Hepatic stellate cell (primary cell): ENCODE measurements around the gene FHIT.

Experiments
- DNase-seq: peaks from one replicate; pipeline ENCODE4 v3.0.0; 2011; ENCODE audit warnings: low spot score

The FHIT gene

GRCh38 chr3:61251174-61251972 lies at the start of gene FHIT:
TSS of gene FHIT (minus strand) at chr3:61251452.
- DNase-seq, result peak; percentile 94

- DNase-seq, result no peak
These were observed 49.5 kb upstream of the FHIT start for GRCh38 chr3:61300786-61301185.

- DNase-seq, result no peak
These were observed 48.7 kb upstream of the FHIT start for GRCh38 chr3:61300006-61300380.

- DNase-seq, result no peak
These were observed 48.2 kb upstream of the FHIT start for GRCh38 chr3:61299343-61300005.

- no peak for DNase-seq
These were observed 46.6 kb upstream of the FHIT start for GRCh38 chr3:61297821-61298220.

GRCh38 chr3:61288446-61288845 lies 37.2 kb upstream of the FHIT start:
- no peak for DNase-seq

- DNase-seq, result no peak
These were observed 32.6 kb upstream of the FHIT start for GRCh38 chr3:61283876-61284275.

GRCh38 chr3:61278713-61279112 lies 27.5 kb upstream of the FHIT start:
- DNase-seq, result no peak

GRCh38 chr3:61277411-61277810 lies 26.2 kb upstream of the FHIT start:
- no peak for DNase-seq

GRCh38 chr3:61269435-61269834 lies 18.2 kb upstream of the FHIT start:
- no peak for DNase-seq

- no peak for DNase-seq
These were observed 17.4 kb upstream of the FHIT start for GRCh38 chr3:61268644-61269043.

- no peak for DNase-seq
These were observed 13.0 kb upstream of the FHIT start for GRCh38 chr3:61264281-61264680.

- DNase-seq, result no peak
These were observed 5.9 kb upstream of the FHIT start for GRCh38 chr3:61257148-61257547.

GRCh38 chr3:61253756-61254155 lies 2.5 kb upstream of the FHIT start:
- DNase-seq, result no peak

GRCh38 chr3:61252836-61253235 lies 1.6 kb upstream of the FHIT start:
- no peak for DNase-seq

GRCh38 chr3:61250784-61251173 lies 473 bp downstream of the FHIT start:
- DNase-seq, result no peak

- DNase-seq, result no peak
These were observed 2.8 kb downstream of the FHIT start for GRCh38 chr3:61248496-61248895.

- no peak for DNase-seq
These were observed 4.1 kb downstream of the FHIT start for GRCh38 chr3:61247191-61247590.

GRCh38 chr3:61239871-61240270 lies 11.4 kb downstream of the FHIT start:
- DNase-seq, result no peak

- DNase-seq, result no peak
These were observed 13.4 kb downstream of the FHIT start for GRCh38 chr3:61237858-61238257.

- no peak for DNase-seq
These were observed 14.7 kb downstream of the FHIT start for GRCh38 chr3:61236556-61236955.

GRCh38 chr3:61233746-61234145 lies 17.5 kb downstream of the FHIT start:
- DNase-seq, result no peak

GRCh38 chr3:61231693-61232092 lies 19.6 kb downstream of the FHIT start:
- DNase-seq, result no peak

- no peak for DNase-seq
These were observed 23.5 kb downstream of the FHIT start for GRCh38 chr3:61227799-61228198.
